GM19452 (cell line): ENCODE results near the gene SH2D6.
"Not testable (repeated sequence)": the region's sequence is repeated elsewhere in the genome, so short reads cannot be mapped to it uniquely, and the experiment has no call there.

ENCODE experiments used
- ATAC-seq: cut with Tn5 transposase; IDR thresholded peaks from one replicate; pipeline ENCODE4 v1.9.1; 2021; ENCODE audit not compliant: unreplicated experiment

The SH2D6 gene

DNA sequence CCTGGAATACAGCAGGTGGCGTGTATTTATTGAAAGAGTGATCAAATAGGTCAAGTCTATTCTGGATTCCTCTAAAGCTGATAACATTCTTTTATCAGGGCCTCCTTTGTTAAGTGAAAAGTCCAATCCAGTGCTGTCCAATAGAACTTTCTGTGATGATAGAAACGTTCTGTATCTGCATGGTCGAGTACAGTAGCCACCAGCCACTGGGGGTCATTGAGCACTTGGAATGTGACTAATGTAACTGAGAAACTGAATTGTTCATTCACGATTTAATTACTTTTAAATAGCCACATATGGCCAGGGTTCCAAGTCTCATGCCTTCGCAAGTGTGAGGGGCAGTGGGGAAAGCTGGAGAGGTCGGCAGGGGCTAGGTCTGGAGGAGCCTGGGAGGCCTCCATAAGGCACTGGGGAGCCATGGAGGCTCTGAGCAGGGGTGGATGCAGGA is 20.5 kb downstream of the SH2D6 start:
- no peak for ATAC-seq

DNA sequence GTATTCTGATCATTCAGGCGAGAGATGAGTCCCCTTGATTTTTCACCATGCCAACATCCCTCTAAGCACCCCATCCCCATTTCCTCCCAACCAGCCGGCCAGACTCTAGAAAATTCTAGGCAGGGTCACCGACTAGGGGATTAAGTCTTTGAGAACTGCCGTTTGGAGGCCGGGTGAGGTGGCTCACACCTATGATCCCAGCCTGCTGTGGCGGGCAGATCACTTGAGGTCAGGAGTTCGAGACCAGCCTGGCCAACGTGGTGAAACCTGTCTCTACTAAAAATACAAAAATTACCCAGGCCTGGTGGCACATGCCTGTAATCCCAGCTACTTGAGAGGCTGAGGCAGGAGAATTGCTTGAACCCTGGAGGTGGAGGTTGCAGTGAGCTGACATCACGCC is 21.1 kb downstream of the SH2D6 start:
- not testable (repeated sequence) for ATAC-seq

DNA sequence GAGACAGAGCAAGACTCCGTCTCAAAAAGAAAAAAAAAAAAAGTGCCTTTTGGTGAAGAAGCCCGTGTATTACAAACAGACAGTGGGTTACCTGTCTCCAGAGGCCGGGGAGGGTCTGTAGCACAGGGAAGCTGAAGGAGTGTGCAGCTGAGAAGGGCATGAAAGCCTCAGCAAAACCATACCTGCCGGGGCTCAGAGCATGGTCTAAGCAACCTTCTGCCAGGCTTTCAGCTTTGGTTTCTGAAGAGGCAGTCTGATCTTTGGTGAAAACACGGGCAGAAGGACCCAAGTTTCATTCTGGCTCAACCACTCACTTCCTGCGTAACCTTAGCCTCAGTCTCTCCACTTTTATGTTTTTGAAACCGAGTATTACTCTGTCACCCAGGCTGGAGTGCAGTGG is 21.5 kb downstream of the SH2D6 start:
- no peak for ATAC-seq

DNA sequence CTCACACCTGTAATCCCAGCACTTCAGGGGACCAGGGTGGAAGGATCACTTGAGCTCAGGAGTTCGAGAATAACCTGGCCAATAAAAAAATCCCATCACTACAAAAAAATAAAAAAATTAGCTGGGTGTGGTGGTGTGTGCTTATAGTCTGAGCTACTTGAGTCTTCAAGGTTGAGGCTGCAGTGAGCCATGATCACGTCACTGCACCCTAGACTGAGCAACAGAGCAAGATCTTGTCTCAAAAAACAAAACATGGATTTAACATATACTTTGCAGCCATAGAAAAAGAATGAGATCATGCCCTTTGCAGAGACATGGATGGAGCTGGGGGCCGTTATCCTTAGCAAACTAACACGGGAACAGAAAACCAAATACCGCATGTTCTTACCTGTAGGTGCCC is 22.2 kb downstream of the SH2D6 start:
- ATAC-seq: no peak

DNA sequence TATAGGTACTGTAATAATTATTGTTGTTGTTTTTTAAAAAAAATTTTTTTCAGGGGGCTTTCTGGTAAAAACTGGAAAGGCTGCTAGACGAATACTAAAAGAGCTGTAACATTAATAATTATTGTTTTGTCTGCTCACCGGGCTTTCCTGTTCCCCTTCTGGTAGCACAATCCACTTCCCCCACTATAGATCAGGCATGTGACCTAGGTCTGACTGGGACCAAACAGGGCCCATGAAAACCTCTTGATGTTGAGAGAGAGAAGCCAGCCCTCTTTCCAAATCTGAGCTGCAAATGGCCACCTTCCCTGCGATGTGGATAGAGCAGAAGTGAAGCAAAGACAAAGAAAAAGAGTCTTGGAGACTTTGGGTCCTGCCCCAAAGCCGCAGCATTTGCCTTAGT is 23.4 kb downstream of the SH2D6 start:
- no peak for ATAC-seq

DNA sequence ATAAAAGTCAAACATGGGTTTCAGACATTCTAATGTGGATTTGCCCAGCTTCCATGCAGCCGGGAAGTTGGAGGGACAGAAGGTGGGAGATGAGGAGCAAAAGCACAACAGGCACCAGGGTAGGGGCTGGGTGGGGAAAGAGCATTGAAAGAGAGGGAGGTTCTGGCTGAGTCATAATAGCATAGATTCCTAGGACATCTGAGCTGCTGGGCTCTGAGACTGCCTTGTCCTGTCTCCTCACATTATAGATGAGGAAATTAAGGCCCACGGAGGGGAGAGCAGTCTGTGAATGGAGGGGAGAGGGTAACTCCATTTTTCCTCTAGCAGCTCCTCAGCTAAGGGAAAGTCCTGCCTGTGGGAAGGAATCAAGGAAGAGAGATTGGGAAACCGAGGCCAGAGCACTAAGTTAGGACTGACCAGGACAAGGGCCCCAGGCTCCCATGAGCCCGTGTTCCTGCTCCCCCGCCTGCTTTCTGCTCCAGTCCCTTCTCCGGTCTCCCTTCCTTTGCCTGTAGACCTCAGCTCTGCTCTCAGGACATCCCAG is 26.2 kb downstream of the SH2D6 start:
- no peak for ATAC-seq

DNA sequence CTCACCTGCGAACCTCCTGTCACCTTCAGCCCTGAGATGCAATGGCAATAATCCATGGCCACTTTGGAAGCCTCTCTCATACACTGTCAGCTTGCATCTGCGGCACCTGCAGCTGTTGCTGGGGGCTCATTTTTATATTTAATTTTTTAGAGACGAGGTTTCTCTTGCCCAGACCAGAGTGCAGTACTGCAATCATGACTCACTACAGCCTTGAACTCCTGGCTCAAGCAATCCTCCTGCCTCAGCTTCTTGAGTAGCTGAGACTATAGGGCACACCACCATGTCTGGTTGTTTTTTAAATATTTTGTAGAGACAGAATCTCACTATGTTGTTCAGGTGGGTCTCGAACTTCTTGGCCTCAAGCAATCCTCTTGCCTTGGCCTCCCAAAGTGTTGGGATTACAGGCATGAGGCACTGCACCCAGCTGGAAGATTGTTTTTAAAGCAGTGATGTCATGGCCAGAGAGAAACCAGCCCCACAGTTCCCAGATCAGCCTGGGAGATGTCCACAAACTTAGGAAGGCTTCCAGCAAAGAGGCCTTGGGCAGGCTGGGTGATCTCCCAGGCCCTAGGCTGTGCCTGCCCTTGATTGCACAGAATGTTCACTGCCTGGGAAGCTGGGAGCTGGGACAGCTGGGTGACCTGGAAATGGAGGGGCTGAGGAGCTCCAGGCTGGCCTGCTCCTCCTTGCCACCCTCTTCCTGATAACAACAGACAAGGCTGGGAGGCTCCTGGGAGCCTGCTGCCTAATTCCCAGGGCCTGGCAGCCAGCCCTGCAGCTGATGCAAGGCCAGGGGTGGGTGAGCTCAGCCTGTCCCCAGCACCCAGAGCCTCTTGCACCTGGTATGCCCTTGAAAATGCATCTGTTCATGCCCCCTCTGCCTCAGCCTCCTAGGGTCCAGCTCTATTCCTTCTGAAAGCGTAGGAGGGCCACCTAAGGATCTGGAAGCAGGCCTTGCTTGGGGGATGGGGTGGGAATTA is 27.1 kb downstream of the SH2D6 start:
- no peak for ATAC-seq

DNA sequence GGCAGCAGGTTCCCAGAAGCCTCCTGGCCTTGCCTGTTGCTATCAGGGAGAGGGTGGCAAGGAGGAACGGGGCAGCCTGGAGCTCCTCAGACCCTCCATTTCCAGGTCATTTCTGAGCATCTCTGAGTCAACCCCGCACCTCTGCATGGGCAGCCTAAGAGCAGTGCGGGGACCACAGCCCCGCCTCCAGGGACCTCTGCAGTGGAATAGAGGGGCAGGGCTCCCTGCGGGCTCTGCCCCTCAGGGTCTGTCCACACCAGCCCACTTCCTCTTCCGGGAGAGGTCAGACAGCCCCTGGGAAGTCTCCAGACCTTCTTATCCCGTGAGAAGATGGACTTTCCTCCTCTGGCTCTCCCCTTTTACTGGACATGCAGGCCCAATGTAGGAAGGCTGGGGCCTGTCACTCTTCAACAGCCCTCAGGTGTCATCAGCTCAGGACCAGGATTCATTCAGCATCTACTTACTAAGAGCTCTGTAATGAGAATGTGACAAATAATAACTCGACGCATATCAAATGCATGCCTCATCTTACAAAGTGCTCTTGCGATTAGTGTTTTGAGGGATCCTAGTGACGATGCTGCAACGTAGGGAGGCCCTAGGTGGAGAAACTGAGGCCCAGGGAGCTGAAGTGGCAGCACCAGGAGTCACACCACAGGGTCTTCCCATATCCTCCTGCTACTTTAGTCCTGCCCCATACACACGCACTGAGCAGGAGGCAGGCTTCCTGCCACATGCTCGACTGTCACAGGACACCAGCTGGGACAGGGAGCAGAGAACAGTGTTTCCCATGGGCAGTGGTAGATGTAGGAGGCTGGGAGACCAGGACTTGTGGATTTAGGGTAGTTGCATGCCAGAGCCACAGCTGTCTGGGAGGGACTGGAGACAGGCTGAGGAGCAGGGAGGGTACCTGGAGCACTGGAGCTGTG is 28.0 kb downstream of the SH2D6 start:
- ATAC-seq: no peak

DNA sequence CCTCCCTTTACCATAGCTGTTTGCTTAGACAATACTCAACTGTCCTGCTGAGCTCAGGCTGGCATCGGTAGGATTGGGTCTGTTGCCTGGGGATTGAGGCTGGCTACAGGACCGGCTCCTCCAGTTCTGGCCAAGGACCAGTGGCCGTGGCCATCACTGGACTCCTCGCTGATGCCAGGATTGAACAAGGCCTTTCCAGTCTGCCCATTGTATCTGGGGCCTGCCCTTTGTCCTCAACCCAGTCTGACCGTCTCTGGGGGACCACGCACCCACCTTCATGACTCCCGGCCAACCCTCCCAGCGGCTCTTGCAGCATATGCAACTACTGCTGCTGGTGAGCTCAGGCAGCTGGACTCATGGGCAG is 28.7 kb downstream of the SH2D6 start:
- ATAC-seq: no peak

DNA sequence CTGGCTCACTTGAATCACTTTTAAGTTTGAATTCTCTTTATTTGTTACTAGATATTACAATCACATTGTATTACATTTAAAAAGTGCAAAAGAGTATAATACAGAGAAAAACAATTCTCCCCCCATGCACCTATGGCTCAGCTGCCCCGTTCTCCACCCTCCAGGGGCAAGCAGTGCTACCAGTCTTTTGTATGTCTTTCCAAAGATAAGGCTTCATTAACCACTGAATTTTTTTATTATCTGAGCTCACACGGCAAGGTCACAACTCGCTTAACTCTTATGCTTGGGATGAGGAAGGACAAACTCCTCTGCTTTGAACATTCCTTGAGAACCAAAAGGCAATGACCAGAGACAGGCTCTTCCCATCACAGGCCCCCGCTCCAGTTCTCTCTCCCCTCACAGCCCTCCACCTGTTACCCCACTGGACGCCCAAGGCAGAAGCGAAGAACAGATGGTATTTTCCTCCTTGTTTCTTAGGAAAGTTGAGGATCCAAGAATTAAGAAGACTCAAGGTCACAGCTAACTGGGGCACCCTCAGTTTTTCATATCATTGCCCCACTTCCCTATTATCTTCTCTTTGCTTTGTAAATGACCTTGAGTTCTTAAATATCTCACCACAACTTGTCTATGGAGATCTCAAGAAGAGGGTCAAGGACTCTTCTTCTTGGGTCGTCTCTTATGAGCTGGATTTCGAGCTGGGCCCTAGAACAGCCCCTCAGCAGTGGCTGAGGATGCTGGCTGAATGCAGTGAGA is 30.1 kb downstream of the SH2D6 start:
- ATAC-seq: no peak

DNA sequence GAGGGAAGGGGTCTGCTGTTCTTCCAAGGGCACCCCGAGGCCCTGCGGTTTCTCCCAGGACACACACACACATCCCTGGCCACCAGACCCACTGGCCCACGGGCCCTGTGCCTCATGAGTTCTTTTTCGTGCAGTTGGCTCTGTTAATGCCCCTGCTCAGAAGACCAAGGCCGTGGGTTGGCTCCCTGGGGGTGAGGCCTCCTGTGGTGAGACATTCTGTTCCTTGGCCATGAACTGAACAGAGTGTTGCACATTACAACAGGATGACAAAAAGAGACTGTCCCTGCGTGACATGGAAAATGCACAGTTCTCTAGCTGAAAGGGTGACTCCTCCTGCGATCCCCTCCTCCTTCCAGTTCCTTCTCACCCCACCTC is 30.7 kb downstream of the SH2D6 start:
- no peak for ATAC-seq

DNA sequence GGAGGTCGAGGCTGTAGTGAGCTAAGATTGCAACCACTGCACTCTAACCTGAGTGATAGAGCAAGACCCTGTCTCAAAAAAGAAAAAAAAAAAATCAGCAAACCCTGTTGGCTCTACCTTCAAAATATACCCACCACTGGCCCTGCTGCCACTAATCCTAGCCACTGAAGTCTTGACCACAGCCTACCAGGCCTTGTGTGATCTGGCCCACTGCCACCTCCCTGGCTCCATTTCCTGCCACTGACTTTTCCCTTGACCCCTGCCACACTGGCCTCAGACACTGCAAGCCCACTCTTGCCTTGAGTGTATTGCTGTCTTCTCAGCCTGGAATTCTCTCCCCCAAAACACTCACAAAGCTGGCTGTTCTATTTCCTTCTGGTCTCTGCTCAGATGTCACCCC is 33.7 kb downstream of the SH2D6 start:
- no peak for ATAC-seq

DNA sequence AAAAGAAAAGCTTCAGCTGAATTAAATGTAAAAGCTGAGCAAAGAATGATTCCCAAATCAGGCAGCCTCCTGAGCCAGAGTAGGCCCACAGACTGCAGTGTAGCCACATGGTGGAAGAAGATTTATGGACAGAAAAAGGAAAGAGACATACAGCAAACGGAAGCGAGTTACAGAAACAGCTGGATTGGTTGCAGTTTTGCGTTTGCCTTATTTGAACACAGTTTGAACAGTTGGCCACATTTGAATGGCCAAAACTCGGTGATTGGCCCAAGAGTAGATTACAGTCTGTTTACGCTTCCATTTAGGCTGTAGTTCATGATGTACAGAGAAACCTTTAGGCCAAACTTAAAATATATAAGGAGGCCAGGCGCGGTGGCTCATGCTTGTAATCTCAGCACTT is 35.1 kb downstream of the SH2D6 start:
- no peak for ATAC-seq

DNA sequence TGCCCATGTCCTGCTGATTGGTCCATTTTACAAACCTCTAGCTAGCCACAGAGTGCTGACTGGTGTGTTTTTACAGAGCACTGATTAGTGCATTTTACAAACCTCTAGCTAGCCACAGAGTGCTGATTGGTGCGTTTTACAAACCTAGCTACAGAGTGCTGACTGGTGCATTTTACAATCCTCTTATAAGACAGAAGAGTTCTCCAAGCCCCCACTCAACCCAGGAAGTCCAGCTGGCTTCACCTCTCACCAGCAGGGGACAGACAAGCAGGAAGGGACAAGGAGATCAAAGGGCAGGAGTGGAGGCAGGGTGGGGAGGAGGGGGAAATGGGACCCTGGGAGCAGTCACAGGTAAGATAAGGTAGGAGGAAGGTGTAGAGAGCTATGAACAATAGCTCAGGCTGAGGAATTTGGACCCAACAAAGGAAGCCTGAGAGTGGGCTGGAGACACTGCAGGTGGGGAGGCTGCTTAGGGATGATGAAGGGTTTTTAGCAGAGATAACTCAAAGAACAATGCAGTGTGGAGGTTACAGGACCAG is 37.1 kb downstream of the SH2D6 start:
- no peak for ATAC-seq

DNA sequence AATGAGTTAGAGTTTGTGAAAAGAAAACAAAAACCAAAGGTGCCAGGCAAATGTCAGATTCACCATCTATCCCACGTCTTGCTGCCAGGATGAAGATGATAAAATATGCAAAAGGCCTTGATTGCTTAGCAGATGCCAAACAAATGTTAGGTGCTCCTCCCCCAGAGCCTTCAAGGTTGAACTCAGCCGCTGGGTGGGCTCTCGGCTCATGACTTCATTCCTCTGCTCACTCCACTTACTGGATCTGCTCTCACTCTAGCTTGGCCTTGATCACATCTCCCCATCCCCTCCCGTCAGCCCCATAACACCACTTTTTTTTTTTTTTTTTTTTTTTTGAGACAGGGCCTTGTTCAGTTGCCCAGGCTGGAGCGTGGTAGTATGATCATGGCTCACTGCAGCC is 38.5 kb downstream of the SH2D6 start:
- no peak for ATAC-seq

DNA sequence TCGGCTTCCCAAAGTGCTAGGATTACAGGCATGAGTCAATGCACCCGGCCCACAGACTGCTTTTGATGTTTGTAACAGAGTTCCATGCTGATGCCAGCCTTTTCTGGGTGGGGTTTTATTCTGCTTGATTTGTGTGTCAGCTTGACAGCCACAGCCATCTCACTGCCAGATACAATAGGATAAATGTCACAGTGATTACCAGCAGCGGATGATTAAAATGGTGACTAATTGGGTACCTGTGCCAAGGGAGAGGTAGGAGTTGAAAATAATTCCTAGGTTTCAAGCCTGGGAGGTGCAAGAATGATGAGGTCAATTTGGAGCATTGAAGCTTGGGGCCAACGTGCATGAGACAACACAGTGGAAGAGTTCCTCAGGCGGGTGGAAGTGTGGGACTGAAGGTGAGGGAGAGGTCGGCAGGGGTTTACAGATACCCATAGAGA is 39.4 kb downstream of the SH2D6 start:
- ATAC-seq: no peak

DNA sequence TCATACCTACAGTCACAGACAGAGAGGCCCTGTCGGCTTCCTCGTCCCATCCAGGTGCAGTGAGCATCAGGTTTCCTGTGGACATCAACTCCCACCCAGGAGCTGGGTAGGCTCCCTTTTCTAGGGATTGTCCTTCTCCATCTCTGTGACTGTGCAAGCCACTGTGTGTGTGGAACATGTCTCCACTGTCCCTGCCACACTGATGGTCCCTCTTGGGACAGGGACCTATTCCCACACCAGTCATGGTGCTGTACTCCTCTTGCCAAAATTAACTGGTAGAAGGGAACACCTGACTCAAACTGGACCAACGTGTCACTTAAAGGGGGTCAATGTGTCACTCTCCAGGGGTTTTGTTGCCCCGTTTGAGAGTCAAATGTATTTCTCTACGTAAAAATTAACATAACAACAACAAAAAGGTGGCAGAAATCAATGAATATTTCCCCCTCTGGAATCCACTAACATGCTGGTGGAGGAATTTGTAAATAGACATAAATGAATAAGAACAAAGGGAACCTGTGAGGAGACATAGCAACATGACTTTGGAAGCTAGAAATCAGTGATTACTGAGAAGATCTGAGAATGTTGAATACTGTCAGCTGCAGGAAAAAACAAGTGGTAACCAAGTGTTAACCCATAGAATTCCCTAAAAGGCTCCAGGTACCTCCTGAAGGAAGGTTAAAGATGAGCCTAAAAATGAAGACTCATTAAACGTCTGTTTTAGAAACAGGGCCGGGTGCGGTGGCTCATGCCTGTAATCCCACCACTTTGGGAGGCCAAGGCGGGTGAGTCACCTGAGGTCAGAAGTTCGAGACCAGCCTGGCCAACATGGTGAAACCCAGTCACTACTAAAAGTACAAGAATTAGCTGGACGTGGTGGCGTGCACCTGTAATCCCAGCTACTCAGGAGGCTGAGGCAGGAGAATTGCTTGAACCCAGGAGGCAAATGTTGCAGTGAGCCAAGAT is 40.4 kb downstream of the SH2D6 start:
- no peak for ATAC-seq

DNA sequence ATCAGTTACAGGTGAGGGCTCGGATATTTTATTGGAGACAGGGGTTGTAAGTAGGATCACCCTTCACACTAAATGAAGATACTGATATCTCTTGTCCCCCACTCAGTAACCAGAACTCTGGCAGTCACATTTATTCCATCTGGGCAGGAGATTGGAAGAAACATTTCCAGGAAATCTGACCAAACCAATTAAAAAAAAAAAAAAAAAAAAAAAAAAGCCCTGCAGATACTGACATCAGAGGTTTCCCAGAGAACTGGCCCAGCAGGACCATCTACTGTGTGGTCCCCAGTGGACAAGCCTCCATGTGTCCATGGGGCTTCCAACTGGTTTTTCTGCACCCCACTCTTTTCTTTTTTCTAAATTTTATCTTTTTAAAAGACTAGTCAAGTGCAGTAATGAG is 41.3 kb downstream of the SH2D6 start:
- no peak for ATAC-seq

DNA sequence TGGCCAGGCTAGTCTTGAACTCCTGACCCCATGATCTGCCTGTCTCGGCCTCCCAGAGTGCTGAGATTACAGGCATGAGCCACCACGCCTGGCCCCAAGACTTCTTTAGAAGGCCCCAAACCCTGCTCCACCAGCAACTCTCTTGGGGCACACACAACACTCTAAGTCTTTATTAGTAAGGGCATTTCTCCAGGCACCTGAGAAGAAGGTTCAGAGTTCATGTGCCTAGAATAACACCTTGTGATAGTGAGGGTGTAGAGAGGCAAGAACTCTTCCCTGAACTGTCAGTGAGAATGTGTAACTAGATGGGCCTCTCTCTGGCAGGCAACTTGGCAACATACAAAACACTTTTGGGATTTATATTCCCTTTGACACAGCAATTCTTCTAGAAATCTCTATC is 43.8 kb downstream of the SH2D6 start:
- no peak for ATAC-seq
